ENCODE data around the gene FAM107A.
"Not testable (repeated sequence)": the region's sequence is repeated elsewhere in the genome, so short reads cannot be mapped to it uniquely, and the experiment has no call there.

Gene FAM107A

GRCh38 chr3:58531555-58531954, 45.6 kb downstream of the FAM107A start:
- H3K27ac ChIP-seq, result no peak overlapping the region
- POLR2A ChIA-PET (ENCODE audit: low non-redundant PET), result no interaction called here

GRCh38 chr3:58530354-58530865, 46.8 kb downstream of the FAM107A start:
- no peak for DNase-seq (ENCODE audit: low spot score)
- CTCF ChIA-PET, result interaction anchor here (1.1 kb wide), 1 partner anchor 39 kb away, joined by 4 read pairs; no protein-coding TSS in a partner anchor
- no peak for TF ChIP-seq CTCF (conservative IDR thresholded peaks at IDR 0.05; ENCODE audit: low read depth)

More at GRCh38 chr3:58531555-58531954, 45.6 kb downstream of the FAM107A start:
- no peak for TF ChIP-seq CTCF (conservative IDR thresholded peaks at IDR 0.05; ENCODE audit: low read depth)
- DNase-seq (ENCODE audit: low spot score), result no peak
- CTCF ChIA-PET, result no interaction called here

GRCh38 chr3:58529516-58530353, 47.5 kb downstream of the FAM107A start:
- DNase-seq (ENCODE audit: low spot score), result no peak
- TF ChIP-seq CTCF (conservative IDR thresholded peaks at IDR 0.05; ENCODE audit: low read depth), result no peak
- CTCF ChIA-PET, result interaction anchor here (1.1 kb wide), 1 partner anchor 39 kb away, joined by 4 read pairs; no protein-coding TSS in a partner anchor
- POLR2A ChIA-PET (ENCODE audit: low non-redundant PET), result no interaction called here
- no peak overlapping the region; the same call in 1 of the 2 replicates for H3K27ac ChIP-seq

More at GRCh38 chr3:58530354-58530865, 46.8 kb downstream of the FAM107A start:
- H3K27ac ChIP-seq, result no peak overlapping the region; the same call in 1 of the 2 replicates
- POLR2A ChIA-PET (ENCODE audit: low non-redundant PET), result no interaction called here

- TF ChIP-seq CTCF (conservative IDR thresholded peaks at IDR 0.05; ENCODE audit: low read depth), result no peak
- POLR2A ChIA-PET (ENCODE audit: low non-redundant PET), result no interaction called here
- peak overlapping the region; percentile 57 for H3K27ac ChIP-seq
- DNase-seq (ENCODE audit: low spot score), result peak; percentile 61
- CTCF ChIA-PET, result no interaction called here
Measured at GRCh38 chr3:58528629-58529028, 48.6 kb downstream of the FAM107A start.

GRCh38 chr3:58527440-58527839, 49.8 kb downstream of the FAM107A start:
- POLR2A ChIA-PET (ENCODE audit: low non-redundant PET); DNase-seq (ENCODE audit: low spot score); CTCF ChIA-PET; H3K27ac ChIP-seq: not testable (repeated sequence)

GRCh38 chr3:58526515-58526957, 50.7 kb downstream of the FAM107A start:
- no peak for TF ChIP-seq CTCF (conservative IDR thresholded peaks at IDR 0.05; ENCODE audit: low read depth)
- POLR2A ChIA-PET (ENCODE audit: low non-redundant PET), result no interaction called here
- peak overlapping the region; percentile 47 for H3K27ac ChIP-seq
- DNase-seq (ENCODE audit: low spot score), result peak; percentile 84
- CTCF ChIA-PET, result no interaction called here

Data from RWPE1 (cell line).